HG02759 (cell line): Measurements from ENCODE around the gene IMMP2L.

ENCODE experiments used
- ATAC-seq: cut with Tn5 transposase; IDR thresholded peaks from one replicate; pipeline ENCODE4 v1.9.1; 2021; ENCODE audit warnings: mild to moderate bottlenecking, moderate library complexity; ENCODE audit not compliant: unreplicated experiment

IMMP2L gene

GRCh38 chr7:111129435-111129834 is 432.9 kb downstream of the IMMP2L start:
- no peak for ATAC-seq

- ATAC-seq: no peak
Measured at GRCh38 chr7:111126987-111127386, 435.3 kb downstream of the IMMP2L start.

- no peak for ATAC-seq
Measured at GRCh38 chr7:111115966-111116365, 446.3 kb downstream of the IMMP2L start.

GRCh38 chr7:111113263-111114017 is 448.9 kb downstream of the IMMP2L start:
- peak; percentile 80 for ATAC-seq

- no peak for ATAC-seq
Measured at GRCh38 chr7:111112439-111112838, 449.9 kb downstream of the IMMP2L start.

- ATAC-seq: no peak
Measured at GRCh38 chr7:111108496-111108895, 453.8 kb downstream of the IMMP2L start.

GRCh38 chr7:111108000-111108399 is 454.3 kb downstream of the IMMP2L start:
- no peak for ATAC-seq

GRCh38 chr7:111107579-111107978 is 454.7 kb downstream of the IMMP2L start:
- ATAC-seq: no peak

- no peak for ATAC-seq
Measured at GRCh38 chr7:111105269-111105668, 457.0 kb downstream of the IMMP2L start.

- no peak for ATAC-seq
Measured at GRCh38 chr7:111104710-111105109, 457.6 kb downstream of the IMMP2L start.

- peak; percentile 63 for ATAC-seq
Measured at GRCh38 chr7:111103678-111104274, 458.5 kb downstream of the IMMP2L start.

- ATAC-seq: no peak
Measured at GRCh38 chr7:111103136-111103535, 459.2 kb downstream of the IMMP2L start.

- ATAC-seq: no peak
Measured at GRCh38 chr7:111101856-111102646, 460.2 kb downstream of the IMMP2L start.

GRCh38 chr7:111098926-111099250 is 463.4 kb downstream of the IMMP2L start:
- ATAC-seq: no peak

GRCh38 chr7:111098011-111098925 is 464.0 kb downstream of the IMMP2L start:
- peak; percentile 90 for ATAC-seq

GRCh38 chr7:111096997-111097396 is 465.3 kb downstream of the IMMP2L start:
- no peak for ATAC-seq

- ATAC-seq: no peak
Measured at GRCh38 chr7:111094419-111094818, 467.9 kb downstream of the IMMP2L start.

- no peak for ATAC-seq
Measured at GRCh38 chr7:111093496-111093895, 468.8 kb downstream of the IMMP2L start.

GRCh38 chr7:111092406-111093236 is 469.7 kb downstream of the IMMP2L start:
- ATAC-seq: peak; percentile 61
